Measurements from ENCODE around the gene ZNF366. TPM values are rescaled to one million over a fixed set of nuclear protein-coding genes. Genes with fewer than 3 reads are reported as not detected.

The ZNF366 gene
- total RNA-seq, 1 donor = not detected

GRCh38 chr5:72539038-72539437 lies 31.8 kb upstream of the ZNF366 start:
- TF ChIP-seq, protein P1, sequence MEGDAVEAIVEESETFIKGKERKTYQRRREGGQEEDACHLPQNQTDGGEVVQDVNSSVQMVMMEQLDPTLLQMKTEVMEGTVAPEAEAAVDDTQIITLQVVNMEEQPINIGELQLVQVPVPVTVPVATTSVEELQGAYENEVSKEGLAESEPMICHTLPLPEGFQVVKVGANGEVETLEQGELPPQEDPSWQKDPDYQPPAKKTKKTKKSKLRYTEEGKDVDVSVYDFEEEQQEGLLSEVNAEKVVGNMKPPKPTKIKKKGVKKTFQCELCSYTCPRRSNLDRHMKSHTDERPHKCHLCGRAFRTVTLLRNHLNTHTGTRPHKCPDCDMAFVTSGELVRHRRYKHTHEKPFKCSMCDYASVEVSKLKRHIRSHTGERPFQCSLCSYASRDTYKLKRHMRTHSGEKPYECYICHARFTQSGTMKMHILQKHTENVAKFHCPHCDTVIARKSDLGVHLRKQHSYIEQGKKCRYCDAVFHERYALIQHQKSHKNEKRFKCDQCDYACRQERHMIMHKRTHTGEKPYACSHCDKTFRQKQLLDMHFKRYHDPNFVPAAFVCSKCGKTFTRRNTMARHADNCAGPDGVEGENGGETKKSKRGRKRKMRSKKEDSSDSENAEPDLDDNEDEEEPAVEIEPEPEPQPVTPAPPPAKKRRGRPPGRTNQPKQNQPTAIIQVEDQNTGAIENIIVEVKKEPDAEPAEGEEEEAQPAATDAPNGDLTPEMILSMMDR (IDR thresholded peaks at IDR 0.05; ENCODE audit: insufficient read depth, low read length) = no peak
- H3K4me3 ChIP-seq (ENCODE audit: low read depth, low read length) = no peak overlapping the region

GRCh38 chr5:72537166-72537565 lies 30.0 kb upstream of the ZNF366 start:
- DNase-seq (ENCODE audit: low read depth) = no peak
- no peak overlapping the region for H3K4me3 ChIP-seq (ENCODE audit: low read depth, low read length)
- TF ChIP-seq, protein P1 (IDR thresholded peaks at IDR 0.05; ENCODE audit: insufficient read depth, low read length) = no peak

More at GRCh38 chr5:72539038-72539437, 31.8 kb upstream of the ZNF366 start:
- no peak for DNase-seq (ENCODE audit: low read depth)

DNA sequence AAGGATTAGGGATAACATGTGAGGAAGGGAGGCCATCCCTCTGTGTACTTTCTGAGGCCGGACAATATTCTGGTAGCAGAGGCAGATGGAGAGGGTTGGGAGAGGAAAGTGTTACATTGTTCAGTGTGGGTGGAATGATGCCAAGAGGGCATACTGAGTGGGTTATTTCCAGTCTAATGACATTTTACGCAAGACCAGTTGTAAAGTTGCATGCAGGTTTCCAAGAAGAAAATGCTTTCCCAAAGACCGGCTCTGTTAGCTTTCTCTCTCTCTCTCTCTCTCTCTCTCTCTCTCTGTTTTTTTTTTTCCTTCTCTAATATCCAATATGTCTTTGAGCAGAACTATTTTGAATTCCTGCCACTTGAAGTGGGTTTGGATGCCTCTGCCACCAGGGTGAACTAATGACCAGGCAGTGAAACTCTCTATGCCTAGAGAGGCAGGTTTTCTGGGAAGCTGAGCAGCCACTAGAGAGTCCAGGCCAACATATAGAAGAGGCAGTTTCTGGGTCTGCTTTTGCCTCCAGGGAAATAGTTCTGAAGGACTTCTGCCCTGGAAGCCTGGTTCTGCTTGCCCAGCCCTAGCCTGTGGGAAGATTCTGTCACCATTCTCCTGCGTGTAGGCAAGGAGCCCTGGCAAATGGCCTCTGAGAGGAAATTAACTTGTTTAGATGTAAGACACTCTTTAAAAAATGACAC lies 24.4 kb upstream of the ZNF366 start:
- peak; percentile 39 for DNase-seq (ENCODE audit: low read depth)
- no peak overlapping the region for H3K4me3 ChIP-seq (ENCODE audit: low read depth, low read length)
- TF ChIP-seq, protein P1 (IDR thresholded peaks at IDR 0.05; ENCODE audit: insufficient read depth, low read length) = no peak

DNA sequence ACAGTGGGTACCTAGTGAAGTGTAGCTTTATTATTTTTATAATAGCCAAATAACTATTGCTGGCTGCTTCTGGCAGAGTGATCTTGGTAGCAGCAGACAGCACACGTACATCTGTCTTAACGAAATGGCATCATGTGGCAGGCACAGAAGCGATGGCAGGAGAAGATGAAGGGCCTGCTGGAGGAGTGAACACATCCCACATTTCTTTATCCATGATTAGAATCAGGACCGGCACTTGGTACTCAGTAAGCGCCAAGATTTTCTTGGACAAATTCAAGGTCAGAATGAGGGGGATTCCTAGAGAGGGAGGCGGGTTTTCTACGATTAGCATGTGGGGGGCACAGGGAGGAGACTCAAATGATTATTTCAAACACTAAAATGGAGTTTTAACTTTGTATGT lies 23.0 kb upstream of the ZNF366 start:
- no peak overlapping the region for H3K4me3 ChIP-seq (ENCODE audit: low read depth, low read length)
- no peak for DNase-seq (ENCODE audit: low read depth)
- TF ChIP-seq, protein P1 (IDR thresholded peaks at IDR 0.05; ENCODE audit: insufficient read depth, low read length) = no peak

DNA sequence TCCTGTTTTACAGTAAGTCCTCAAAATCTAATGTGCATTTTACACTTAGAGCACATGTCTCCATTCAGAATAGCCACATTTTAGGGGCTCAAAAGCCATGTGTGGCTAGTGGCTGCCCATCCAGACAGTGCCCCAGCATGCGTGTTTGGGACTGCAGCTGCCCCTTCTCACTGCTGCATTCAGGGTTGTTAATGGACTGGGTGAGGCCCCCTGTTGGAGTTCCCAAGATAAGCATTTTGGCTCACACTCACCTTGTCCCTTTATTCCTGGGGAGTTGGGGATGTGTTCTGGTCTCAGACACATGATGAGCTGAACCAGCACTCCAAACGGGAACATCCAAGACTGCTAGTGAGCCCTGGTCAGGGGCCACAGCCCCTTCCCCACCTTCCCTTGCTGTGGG lies 22.2 kb upstream of the ZNF366 start:
- no peak overlapping the region for H3K4me3 ChIP-seq (ENCODE audit: low read depth, low read length)
- no peak for DNase-seq (ENCODE audit: low read depth)
- TF ChIP-seq, protein P1 (IDR thresholded peaks at IDR 0.05; ENCODE audit: insufficient read depth, low read length) = no peak

GRCh38 chr5:72525816-72526215 lies 18.6 kb upstream of the ZNF366 start:
- no peak overlapping the region for H3K4me3 ChIP-seq (ENCODE audit: low read depth, low read length)
- DNase-seq (ENCODE audit: low read depth) = peak; percentile 67
- TF ChIP-seq, protein P1 (IDR thresholded peaks at IDR 0.05; ENCODE audit: insufficient read depth, low read length) = no peak

Measured in fibroblast of the aortic adventitia (primary cell).